CD4-positive, alpha-beta T cell treated with Interleukin-6 for 4 hours (primary cell): ENCODE results near the gene THOP1.
A peak's percentile ranks its signal among the peaks of the same experiment; 100 is the strongest.
"Not testable (repeated sequence)": the region's sequence is repeated elsewhere in the genome, so short reads cannot be mapped to it uniquely, and the experiment has no call there.

Experiments
- DNase-seq: peaks from one replicate; pipeline ENCODE4 v3.0.0-alpha.2; 2020; ENCODE audit warnings: mixed read lengths

THOP1 gene

GRCh38 chr19:2817237-2817829 is 32.0 kb downstream of the THOP1 start:
- not testable (repeated sequence) for DNase-seq

- DNase-seq: peak; percentile 100
Observed at GRCh38 chr19:2819540-2820111, 34.3 kb downstream of the THOP1 start, which contains the start of gene ZNF554. Gene ZNF554 (plus strand): TSS chr19:2819868. CDS start chr19:2820072, 204 bp downstream.

GRCh38 chr19:2820112-2820702 is 34.9 kb downstream of the THOP1 start:
- peak; percentile 16 for DNase-seq

GRCh38 chr19:2822846-2823245 is 37.5 kb downstream of the THOP1 start:
- DNase-seq: no peak

- no peak for DNase-seq
Observed at GRCh38 chr19:2823646-2824045, 38.3 kb downstream of the THOP1 start.

GRCh38 chr19:2824129-2824528 is 38.8 kb downstream of the THOP1 start:
- no peak for DNase-seq

GRCh38 chr19:2827022-2827421 is 41.7 kb downstream of the THOP1 start:
- no peak for DNase-seq

- no peak for DNase-seq
Observed at GRCh38 chr19:2827840-2828489, 42.7 kb downstream of the THOP1 start.

- no peak for DNase-seq
Observed at GRCh38 chr19:2834294-2834871, 49.1 kb downstream of the THOP1 start.

- DNase-seq: no peak
Observed at GRCh38 chr19:2837430-2837829, 52.1 kb downstream of the THOP1 start.

- peak; percentile 100 for DNase-seq
Observed at GRCh38 chr19:2840794-2841791, 55.8 kb downstream of the THOP1 start, which contains the start of gene ZNF555. Gene ZNF555 (plus strand): TSS chr19:2841475. CDS start chr19:2841573, 98 bp downstream.

- peak; percentile 7 for DNase-seq
Observed at GRCh38 chr19:2841855-2842574, 56.7 kb downstream of the THOP1 start.

- no peak for DNase-seq
Observed at GRCh38 chr19:2845107-2845506, 59.8 kb downstream of the THOP1 start.

- DNase-seq: no peak
Observed at GRCh38 chr19:2846180-2846894, 61.0 kb downstream of the THOP1 start.

- no peak for DNase-seq
Observed at GRCh38 chr19:2847507-2847906, 62.2 kb downstream of the THOP1 start.

- DNase-seq: no peak
Observed at GRCh38 chr19:2848616-2849015, 63.3 kb downstream of the THOP1 start.

- DNase-seq: no peak
Observed at GRCh38 chr19:2850256-2850925, 65.1 kb downstream of the THOP1 start.

GRCh38 chr19:2852598-2852997 is 67.3 kb downstream of the THOP1 start:
- DNase-seq: no peak

GRCh38 chr19:2853015-2853606 is 67.8 kb downstream of the THOP1 start:
- DNase-seq: no peak

GRCh38 chr19:2854849-2855248 is 69.5 kb downstream of the THOP1 start:
- no peak for DNase-seq
